GM23338 (cell line): ENCODE data around the gene SCN4B. TPM values are rescaled to one million over a fixed set of nuclear protein-coding genes. Genes with fewer than 3 reads are reported as not detected.
A peak's percentile ranks its signal among the peaks of the same experiment; 100 is the strongest.

Source experiments
- ATAC-seq: fragments of 200-7000 bp; cut with Tn5 transposase; 3 replicates; pipeline ENCODE4 v1.9.1; 2020
- DNase-seq: peaks from one replicate; pipeline ENCODE4 v3.0.0-alpha.2; 2015; ENCODE audit warnings: low spot score
- H2AFZ ChIP-seq: fragments of 200-600 bp; sonication (generic); 2 replicates; pipeline ENCODE4 v1.8.0; 2016; ENCODE audit warnings: antibody characterized with exemption, mild to moderate bottlenecking, moderate library complexity
- H3F3A ChIP-seq: fragments of 200-600 bp; sonication (generic); replicated peaks from 2 replicates; pipeline ENCODE4 v1.8.0; 2017; ENCODE audit warnings: antibody characterized with exemption, mixed run types, low read depth
- H3K27ac ChIP-seq: fragments of 200-600 bp; sonication (generic); 2 replicates; pipeline ENCODE4 v1.6.1; 2016; ENCODE audit warnings: low read depth
- H3K27me3 ChIP-seq: fragments of 200-600 bp; sonication (generic); 2 replicates; pipeline ENCODE4 v1.8.0; 2016; ENCODE audit warnings: mild to moderate bottlenecking, mixed run types, moderate library complexity; ENCODE audit not compliant: insufficient read depth
- H3K36me3 ChIP-seq: fragments of 200-600 bp; sonication (generic); 2 replicates; pipeline ENCODE4 v1.8.0; 2016; ENCODE audit warnings: mild to moderate bottlenecking; ENCODE audit not compliant: insufficient read depth
- H3K4me1 ChIP-seq: fragments of 200-600 bp; sonication (generic); 2 replicates; pipeline ENCODE4 v1.8.0; 2016; ENCODE audit warnings: mild to moderate bottlenecking, moderate library complexity; ENCODE audit not compliant: insufficient read depth
- H3K4me2 ChIP-seq: fragments of 200-600 bp; sonication (generic); 2 replicates; pipeline ENCODE4 v1.7.1; 2017; ENCODE audit warnings: mixed run types
- H3K4me3 ChIP-seq: fragments of 200-600 bp; sonication (generic); 2 replicates; pipeline ENCODE4 v1.6.1; 2016; ENCODE audit warnings: mixed run types
- H3K79me2 ChIP-seq: fragments of 200-600 bp; sonication (generic); replicated peaks from 2 replicates; pipeline ENCODE4 v1.8.0; 2017; ENCODE audit warnings: mild to moderate bottlenecking; ENCODE audit not compliant: insufficient read depth
- H3K9me2 ChIP-seq: fragments of 200-600 bp; sonication (generic); 2 replicates; pipeline ENCODE4 v1.8.0; 2017; ENCODE audit not compliant: insufficient read depth
- H4K20me1 ChIP-seq: fragments of 200-600 bp; sonication (generic); replicated peaks from 2 replicates; pipeline ENCODE4 v1.8.0; 2017; ENCODE audit warnings: mild to moderate bottlenecking; ENCODE audit not compliant: insufficient read depth
- H3K27ac Mint-ChIP-seq: 2 replicates; pipeline ENCODE4 v1.8.0; 2020; ENCODE audit warnings: inconsistent platforms, mild to moderate bottlenecking, moderate library complexity, mixed read lengths
- H3K27me3 Mint-ChIP-seq: 3 replicates; pipeline ENCODE4 v1.8.0; 2022; ENCODE audit warnings: low read depth, mild to moderate bottlenecking, moderate library complexity, mixed read lengths, inconsistent platforms; ENCODE audit not compliant: insufficient read depth, poor library complexity
- H3K36me3 Mint-ChIP-seq: 3 replicates; pipeline ENCODE4 v1.8.0; 2021; ENCODE audit warnings: low read depth, mild to moderate bottlenecking, inconsistent platforms, moderate library complexity, mixed read lengths
- H3K4me1 Mint-ChIP-seq: 3 replicates; pipeline ENCODE4 v1.8.0; 2020; ENCODE audit warnings: mild to moderate bottlenecking, inconsistent platforms, mixed read lengths
- H3K4me3 Mint-ChIP-seq: 3 replicates; pipeline ENCODE4 v1.8.0; 2021; ENCODE audit warnings: moderate library complexity, mild to moderate bottlenecking, inconsistent platforms, mixed read lengths
- H3K9me3 Mint-ChIP-seq: 3 replicates; pipeline ENCODE4 v1.8.0; 2020; ENCODE audit warnings: moderate library complexity, mild to moderate bottlenecking, inconsistent platforms, mixed read lengths
- CREB1 ChIP-seq: fragments of 250-450 bp; sonication (Bioruptor Pico); IDR thresholded peaks from 2 replicates; pipeline ENCODE4 v1.5.0; 2020; ENCODE audit warnings: low read depth, mild to moderate bottlenecking, moderate library complexity
- EZH2 ChIP-seq: fragments of 200-600 bp; sonication (generic); IDR thresholded peaks from one replicate; pipeline ENCODE4 v1.8.0; 2017; ENCODE audit warnings: antibody characterized with exemption, mild to moderate bottlenecking, low read depth; ENCODE audit not compliant: unreplicated experiment
- EZH2phosphoT487 ChIP-seq: fragments of 200-600 bp; sonication (generic); IDR thresholded peaks from one replicate; pipeline ENCODE4 v1.8.1; 2018; ENCODE audit warnings: antibody characterized with exemption; ENCODE audit not compliant: unreplicated experiment
- JUNB ChIP-seq: IDR thresholded peaks from one replicate; pipeline ENCODE4 v1.6.1; 2016; ENCODE audit warnings: antibody characterized with exemption; ENCODE audit not compliant: unreplicated experiment
- NANOG ChIP-seq: IDR thresholded peaks from 2 replicates; pipeline ENCODE4 v1.6.1; 2016; ENCODE audit warnings: antibody characterized with exemption, borderline replicate concordance
- POLR2AphosphoS5 ChIP-seq: IDR thresholded peaks from 2 replicates; pipeline ENCODE4 v1.6.1; 2016; ENCODE audit warnings: antibody characterized with exemption, low read depth
- REST ChIP-seq: IDR thresholded peaks from one replicate; pipeline ENCODE4 v1.6.1; 2018; ENCODE audit warnings: antibody characterized with exemption; ENCODE audit not compliant: unreplicated experiment
- STAT1 ChIP-seq: IDR thresholded peaks from one replicate; pipeline ENCODE4 v1.6.1; 2016; ENCODE audit warnings: antibody characterized with exemption; ENCODE audit not compliant: unreplicated experiment
- ZNF114 ChIP-seq: fragments of 250-450 bp; sonication (Bioruptor Pico); IDR thresholded peaks from 2 replicates; pipeline ENCODE4 v1.5.0; 2020; ENCODE audit warnings: mild to moderate bottlenecking, moderate library complexity
- ZNF331 ChIP-seq: fragments of 250-450 bp; sonication (Bioruptor Pico); IDR thresholded peaks from 2 replicates; pipeline ENCODE4 v1.5.0; 2020; ENCODE audit warnings: low read depth, mild to moderate bottlenecking, moderate library complexity
- ZNF462 ChIP-seq: fragments of 250-450 bp; sonication (Bioruptor Pico); IDR thresholded peaks from 2 replicates; pipeline ENCODE4 v1.5.0; 2020; ENCODE audit warnings: mild to moderate bottlenecking, moderate library complexity
- polyA plus RNA-seq: library from polyadenylated mRNA; unstranded; fragments of >200 nt; fragmentation: Nextera tagmentation; extraction: Ambion mirVana; gene quantifications from 2 replicates; pipeline ENCODE4 v1.2.1, GENCODE V29; 2016
- total RNA-seq: library from RNA; depleted of rRNA; stranded (reverse); fragments of >200 nt; shearing (Covaris generic); gene quantifications from 2 replicates; pipeline ENCODE4 v1.2.3, GENCODE V29; 2014
- TF ChIP-seq, protein P1 (sequence below): IDR thresholded peaks from 2 replicates; pipeline ENCODE4 v1.6.1; 2016; ENCODE audit warnings: antibody characterized with exemption
- TF ChIP-seq, protein P2 (sequence below), 2 experiments: fragments of 200-600 bp in 1 of 2; sonication (generic) in 1 of 2; conservative IDR thresholded peaks; 2 replicates each; pipeline versions ENCODE4 v1.5.1 to v1.6.1; 2016 to 2017; ENCODE audit warnings: antibody characterized with exemption in 2 of 2, low read depth in 2 of 2, mild to moderate bottlenecking in 2 of 2, moderate library complexity in 1 of 2

The SCN4B gene
- total and polyA plus RNA-seq, 2 experiments from 2014 or later, result 0.45 to 3.0 TPM

DNA sequence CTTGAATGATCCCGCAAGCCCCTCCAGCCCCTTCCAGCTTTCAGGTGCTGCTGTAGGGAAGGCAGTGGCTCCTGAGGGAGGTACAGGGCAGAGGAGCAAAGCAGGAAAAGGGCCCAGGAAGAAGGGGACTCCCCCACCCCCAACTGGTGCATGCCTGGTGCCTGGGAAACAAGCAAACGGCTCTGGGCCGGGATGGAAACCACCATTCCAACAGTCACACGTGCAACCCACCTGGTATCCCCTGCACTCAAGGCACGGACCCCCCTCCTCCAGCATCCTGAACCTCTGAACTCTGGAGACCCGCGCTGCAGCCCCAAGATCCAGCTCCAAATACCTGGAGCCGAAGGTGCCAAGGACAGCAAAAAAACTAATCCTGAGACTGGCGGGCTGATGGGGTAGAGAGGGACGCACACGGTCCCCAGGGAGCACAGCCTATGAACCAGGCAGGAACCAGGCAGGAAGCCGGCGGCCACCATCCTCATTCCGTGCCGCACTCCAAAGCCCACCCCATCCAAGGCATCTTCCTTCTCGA, 537 bp downstream of the SCN4B start:
- peaks cover 97% of the 10 kb centered on the region for H3K27me3 ChIP-seq
- ATAC-seq, result peak; percentile 10
- TF ChIP-seq STAT1, result no peak
- no peak for TF ChIP-seq EZH2phosphoT487
- TF ChIP-seq REST, result no peak
- TF ChIP-seq ZNF462 (CRISPR knock-in tag), result no peak
- no peak for TF ChIP-seq EZH2
- TF ChIP-seq, protein P1, sequence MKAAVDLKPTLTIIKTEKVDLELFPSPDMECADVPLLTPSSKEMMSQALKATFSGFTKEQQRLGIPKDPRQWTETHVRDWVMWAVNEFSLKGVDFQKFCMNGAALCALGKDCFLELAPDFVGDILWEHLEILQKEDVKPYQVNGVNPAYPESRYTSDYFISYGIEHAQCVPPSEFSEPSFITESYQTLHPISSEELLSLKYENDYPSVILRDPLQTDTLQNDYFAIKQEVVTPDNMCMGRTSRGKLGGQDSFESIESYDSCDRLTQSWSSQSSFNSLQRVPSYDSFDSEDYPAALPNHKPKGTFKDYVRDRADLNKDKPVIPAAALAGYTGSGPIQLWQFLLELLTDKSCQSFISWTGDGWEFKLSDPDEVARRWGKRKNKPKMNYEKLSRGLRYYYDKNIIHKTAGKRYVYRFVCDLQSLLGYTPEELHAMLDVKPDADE, result no peak
- TF ChIP-seq CREB1 (CRISPR knock-in tag), result no peak
- TF ChIP-seq JUNB, result no peak
- TF ChIP-seq POLR2AphosphoS5, result no peak
- no peak for TF ChIP-seq ZNF331 (CRISPR knock-in tag)
- TF ChIP-seq ZNF114, result no peak
- TF ChIP-seq NANOG, result no peak
- TF ChIP-seq, protein P2, sequence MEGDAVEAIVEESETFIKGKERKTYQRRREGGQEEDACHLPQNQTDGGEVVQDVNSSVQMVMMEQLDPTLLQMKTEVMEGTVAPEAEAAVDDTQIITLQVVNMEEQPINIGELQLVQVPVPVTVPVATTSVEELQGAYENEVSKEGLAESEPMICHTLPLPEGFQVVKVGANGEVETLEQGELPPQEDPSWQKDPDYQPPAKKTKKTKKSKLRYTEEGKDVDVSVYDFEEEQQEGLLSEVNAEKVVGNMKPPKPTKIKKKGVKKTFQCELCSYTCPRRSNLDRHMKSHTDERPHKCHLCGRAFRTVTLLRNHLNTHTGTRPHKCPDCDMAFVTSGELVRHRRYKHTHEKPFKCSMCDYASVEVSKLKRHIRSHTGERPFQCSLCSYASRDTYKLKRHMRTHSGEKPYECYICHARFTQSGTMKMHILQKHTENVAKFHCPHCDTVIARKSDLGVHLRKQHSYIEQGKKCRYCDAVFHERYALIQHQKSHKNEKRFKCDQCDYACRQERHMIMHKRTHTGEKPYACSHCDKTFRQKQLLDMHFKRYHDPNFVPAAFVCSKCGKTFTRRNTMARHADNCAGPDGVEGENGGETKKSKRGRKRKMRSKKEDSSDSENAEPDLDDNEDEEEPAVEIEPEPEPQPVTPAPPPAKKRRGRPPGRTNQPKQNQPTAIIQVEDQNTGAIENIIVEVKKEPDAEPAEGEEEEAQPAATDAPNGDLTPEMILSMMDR (conservative IDR thresholded peaks at IDR 0.05; ENCODE audit: low read depth in 2 of 2), result no peak
- H3K4me3 ChIP-seq, result peak overlapping the region; percentile 94
- no peaks in the 10 kb centered on the region for H3K36me3 Mint-ChIP-seq
- DNase-seq, result peak; percentile 56
- peaks cover 59% of the 10 kb centered on the region for H3K4me1 ChIP-seq
- H3K27me3 Mint-ChIP-seq, result peaks cover 70% of the 10 kb centered on the region
- peaks cover 68% of the 10 kb centered on the region for H3K4me1 Mint-ChIP-seq
- H3K79me2 ChIP-seq, result no peaks in the 10 kb centered on the region
- H4K20me1 ChIP-seq, result no peaks in the 10 kb centered on the region
- H3K4me2 ChIP-seq, result peak overlapping the region; percentile 98
- H3F3A ChIP-seq, result 0 out of 2 replicates have a peak, but pooled peaks cover 3% of the 10 kb centered on the region
- no peak overlapping the region for H3K27ac Mint-ChIP-seq
- no peaks in the 10 kb centered on the region for H3K9me3 Mint-ChIP-seq
- peak overlapping the region; percentile 78 for H3K4me3 Mint-ChIP-seq
- no peak overlapping the region for H3K27ac ChIP-seq
- H2AFZ ChIP-seq, result peak overlapping the region; percentile 97
- no peaks in the 10 kb centered on the region for H3K9me2 ChIP-seq
- no peaks in the 10 kb centered on the region for H3K36me3 ChIP-seq
